Thymus (tissue), 11 donors: ENCODE measurements around the gene PAK4. TPM values are rescaled to one million over a fixed set of nuclear protein-coding genes. Genes with fewer than 3 reads are reported as not detected.
"Not testable (repeated sequence)": the region's sequence is repeated elsewhere in the genome, so short reads cannot be mapped to it uniquely, and the experiment has no call there.

Source experiments
- DNase-seq, 9 donors: peaks; one replicate each; pipeline ENCODE4 v3.0.0-alpha.2; 2013; ENCODE audit warnings: low spot score in 9 of 9, low read depth in 6 of 9, missing footprints in 1 of 9
- H3K27ac ChIP-seq, 2 donors: one replicate each; pipeline ENCODE4 v1.5.1; 2013; ENCODE audit warnings: control low read depth in 1 of 2, low read depth in 1 of 2, low read length in 1 of 2, mild to moderate bottlenecking in 1 of 2, moderate library complexity in 1 of 2
- H3K27me3 ChIP-seq, 2 donors: one replicate each; pipeline ENCODE4 v1.5.1; 2013; ENCODE audit warnings: low read length in 1 of 2; ENCODE audit not compliant: control insufficient read depth in 2 of 2, insufficient read depth in 1 of 2
- H3K36me3 ChIP-seq, 2 donors: one replicate each; pipeline ENCODE4 v1.5.1; 2013; ENCODE audit warnings: low read length in 1 of 2, mild to moderate bottlenecking in 1 of 2, moderate library complexity in 1 of 2; ENCODE audit not compliant: control insufficient read depth in 2 of 2, insufficient read depth in 2 of 2
- H3K4me1 ChIP-seq, 2 donors: one replicate each; pipeline ENCODE4 v1.5.1; 2013; ENCODE audit warnings: low read length in 2 of 2; ENCODE audit not compliant: control insufficient read depth in 2 of 2, insufficient read depth in 2 of 2
- H3K4me3 ChIP-seq, 2 donors: one replicate each; pipeline ENCODE4 v1.5.1; 2013; ENCODE audit warnings: low read length in 2 of 2, control low read depth in 1 of 2, mild to moderate bottlenecking in 1 of 2
- H3K9me3 ChIP-seq, 2 donors: one replicate each; pipeline ENCODE4 v1.5.1; 2013; ENCODE audit warnings: low read length in 1 of 2, mild to moderate bottlenecking in 1 of 2; ENCODE audit not compliant: control insufficient read depth in 2 of 2, insufficient read depth in 1 of 2
- WGBS: extraction: QIAGEN DNeasy Blood & Tissue Kit; methylation state at CpG from one replicate; pipeline ENCODE4 v1.1.7; 2013; 5-methylcytosine and 5-hydroxymethylcytosine counted together
- polyA plus RNA-seq: library from polyadenylated mRNA; stranded (reverse); fragments of 200-250 nt; gene quantifications from one replicate; pipeline ENCODE4 v1.2.3, GENCODE V29; 2013
- total RNA-seq: library from RNA; stranded (reverse); fragments of 120-200 nt; gene quantifications from one replicate; pipeline ENCODE4 v1.2.4, GENCODE V29; 2013
- donor health status: healthy.

Gene PAK4
- total and polyA plus RNA-seq, 2 donors: 1.9 to 14.4 TPM

- H3K9me3 ChIP-seq: no peaks in the 10 kb centered on the region
- WGBS: 10% methylated on average over 54 of the region's 54 CpGs
- no peak within 1 kb of the TSS for H3K27ac ChIP-seq
- peaks cover 31 to 57% of the 10 kb centered on the region in 2 donors for H3K27me3 ChIP-seq
- no peaks in the 10 kb centered on the region for H3K4me1 ChIP-seq
- DNase-seq: no peak
- no peaks in the 10 kb centered on the region for H3K36me3 ChIP-seq
- no peak within 1 kb of the TSS for H3K4me3 ChIP-seq
Measured at GRCh38 chr19:39083983-39084731, 41.4 kb upstream of the PAK4 start, which contains the start of gene ACP7. TSS of gene ACP7 (plus strand) at chr19:39084368. CDS start at chr19:39085270, 902 bp downstream.

GRCh38 chr19:39084732-39085080 lies 40.9 kb upstream of the PAK4 start:
- Histone ChIP-seq H3K27ac (no peak overlapping the region), H3K4me1 (no peaks in the 10 kb centered on the region), H3K4me3 (no peak overlapping the region), H3K9me3 (no peaks in the 10 kb centered on the region), H3K27me3 (peaks cover 31 to 57% of the 10 kb centered on the region in 2 donors), H3K36me3 (no peaks in the 10 kb centered on the region)
- no peak for DNase-seq
- 82% methylated on average over 7 of the region's 7 CpGs for WGBS

- WGBS: 94% methylated on average over 8 of the region's 8 CpGs
- H3K27me3 ChIP-seq: peaks cover 31 to 57% of the 10 kb centered on the region in 2 donors
- H3K36me3 ChIP-seq: no peaks in the 10 kb centered on the region
- H3K9me3 ChIP-seq: no peaks in the 10 kb centered on the region
- no peak overlapping the region for H3K27ac ChIP-seq
- DNase-seq: no peak
- no peak overlapping the region for H3K4me3 ChIP-seq
- H3K4me1 ChIP-seq: no peaks in the 10 kb centered on the region
Measured at GRCh38 chr19:39085392-39085791, 40.2 kb upstream of the PAK4 start.

- 93% methylated on average over 4 of the region's 4 CpGs for WGBS
- no peaks in the 10 kb centered on the region for H3K36me3 ChIP-seq
- H3K27me3 ChIP-seq: peaks cover 28 to 55% of the 10 kb centered on the region in 2 donors
- no peak overlapping the region for H3K27ac ChIP-seq
- no peak overlapping the region for H3K4me3 ChIP-seq
- no peak for DNase-seq
- H3K9me3 ChIP-seq: no peaks in the 10 kb centered on the region
- H3K4me1 ChIP-seq: no peaks in the 10 kb centered on the region
Measured at GRCh38 chr19:39086386-39086785, 39.2 kb upstream of the PAK4 start.

GRCh38 chr19:39087907-39088686 lies 37.5 kb upstream of the PAK4 start:
- 91% methylated on average over 8 of the region's 8 CpGs for WGBS
- Histone ChIP-seq H3K27me3 (peaks cover 21 to 40% of the 10 kb centered on the region in 2 donors), H3K36me3 (no peaks in the 10 kb centered on the region)

GRCh38 chr19:39090016-39090415 lies 35.6 kb upstream of the PAK4 start:
- H3K36me3 ChIP-seq, H3K9me3 ChIP-seq, DNase-seq, H3K4me3 ChIP-seq, H3K4me1 ChIP-seq, H3K27ac ChIP-seq: not testable (repeated sequence)
- 95% methylated on average over 8 of the region's 8 CpGs for WGBS
- H3K27me3 ChIP-seq: peaks cover 5 to 20% of the 10 kb centered on the region in 2 donors

More at GRCh38 chr19:39087907-39088686, 37.5 kb upstream of the PAK4 start:
- Histone ChIP-seq H3K4me3 (no peak overlapping the region), H3K4me1 (no peaks in the 10 kb centered on the region), H3K27ac (no peak overlapping the region), H3K9me3 (no peaks in the 10 kb centered on the region)
- DNase-seq: no peak

- Histone ChIP-seq H3K4me3 (no peak overlapping the region), H3K27me3 (peaks cover 0 to 12% of the 10 kb centered on the region in 2 donors), H3K9me3 (no peaks in the 10 kb centered on the region), H3K27ac (no peak overlapping the region), H3K4me1 (no peaks in the 10 kb centered on the region), H3K36me3 (no peaks in the 10 kb centered on the region)
- 97% methylated on average over 4 of the region's 4 CpGs for WGBS
- no peak for DNase-seq
Measured at GRCh38 chr19:39090881-39091280, 34.7 kb upstream of the PAK4 start.

- H3K27ac ChIP-seq, H3K4me1 ChIP-seq, H3K9me3 ChIP-seq, DNase-seq, H3K4me3 ChIP-seq, H3K36me3 ChIP-seq: not testable (repeated sequence)
- WGBS: 92% methylated on average over 5 of the region's 5 CpGs
- H3K27me3 ChIP-seq: peaks cover 14 to 29% of the 10 kb centered on the region in 2 donors
Measured at GRCh38 chr19:39095799-39096540, 29.6 kb upstream of the PAK4 start.

GRCh38 chr19:39097299-39097698 lies 28.3 kb upstream of the PAK4 start:
- no peak for DNase-seq
- Histone ChIP-seq H3K36me3 (no peaks in the 10 kb centered on the region), H3K4me1 (no peaks in the 10 kb centered on the region), H3K9me3 (no peaks in the 10 kb centered on the region), H3K27ac (no peak overlapping the region), H3K27me3 (peaks cover 14 to 32% of the 10 kb centered on the region in 2 donors), H3K4me3 (no peak overlapping the region)
- WGBS: 77% methylated on average over 5 of the region's 5 CpGs
